Smooth muscle cell (in vitro differentiated cells): ENCODE data around the gene ENTPD2. TPM values are rescaled to one million over a fixed set of nuclear protein-coding genes. Genes with fewer than 3 reads are reported as not detected.

ENCODE experiments used
- DNase-seq: peaks from one replicate; lab custom pipeline; 2025; ENCODE audit not compliant: unreplicated experiment; lab: John Stamatoyannopoulos, UW
- H2AFZ ChIP-seq: fragments of 200-600 bp; sonication (generic); 2 replicates; pipeline ENCODE4 v1.6.0; 2016; ENCODE audit warnings: antibody characterized with exemption, low read depth, mild to moderate bottlenecking
- H3F3A ChIP-seq: fragments of 200-600 bp; sonication (generic); 2 replicates; pipeline ENCODE4 v1.6.0; 2017; ENCODE audit warnings: antibody characterized with exemption, low read depth
- H3K27ac ChIP-seq: fragments of 200-600 bp; sonication (generic); 2 replicates; pipeline ENCODE4 v1.5.1; 2016; ENCODE audit warnings: low read depth, mild to moderate bottlenecking
- H3K27me3 ChIP-seq: fragments of 200-600 bp; sonication (generic); 2 replicates; pipeline ENCODE4 v1.6.1; 2016; ENCODE audit warnings: low read depth, mild to moderate bottlenecking
- H3K36me3 ChIP-seq: fragments of 200-600 bp; sonication (generic); 2 replicates; pipeline ENCODE4 v1.5.1; 2016; ENCODE audit warnings: low read depth
- H3K4me1 ChIP-seq: fragments of 200-600 bp; sonication (generic); 2 replicates; pipeline ENCODE4 v1.5.1; 2016; ENCODE audit warnings: low read depth
- H3K4me2 ChIP-seq: fragments of 200-600 bp; sonication (generic); 2 replicates; pipeline ENCODE4 v1.6.0; 2016; ENCODE audit warnings: mild to moderate bottlenecking
- H3K4me3 ChIP-seq: fragments of 200-600 bp; sonication (generic); 2 replicates; pipeline ENCODE4 v1.5.1; 2016; ENCODE audit warnings: mild to moderate bottlenecking
- H3K79me2 ChIP-seq: fragments of 200-600 bp; sonication (generic); 2 replicates; pipeline ENCODE4 v1.6.0; 2016; ENCODE audit warnings: low read depth, mild to moderate bottlenecking
- H3K9ac ChIP-seq: fragments of 200-600 bp; sonication (generic); 2 replicates; pipeline ENCODE4 v1.6.0; 2016; ENCODE audit warnings: low read depth
- H3K9me3 ChIP-seq: fragments of 200-600 bp; sonication (generic); replicated peaks from 2 replicates; pipeline ENCODE4 v1.5.1; 2016; ENCODE audit warnings: low read depth
- H4K20me1 ChIP-seq: fragments of 200-600 bp; sonication (generic); 2 replicates; pipeline ENCODE4 v1.6.0; 2016; ENCODE audit warnings: low read depth
- CTCF ChIP-seq: fragments of 200-600 bp; sonication (generic); IDR thresholded peaks from 2 replicates; pipeline ENCODE4 v1.5.1; 2017; ENCODE audit warnings: borderline replicate concordance, mild to moderate bottlenecking, antibody characterized with exemption; ENCODE audit not compliant: insufficient read depth, poor library complexity, severe bottlenecking
- WGBS: methylation state at CpG from one replicate; pipeline ENCODE4 v1.1.7; 2016; ENCODE audit warnings: low lambda C conversion rate; 5-methylcytosine and 5-hydroxymethylcytosine counted together
- polyA plus RNA-seq: library from polyadenylated mRNA; unstranded; fragments of >200 nt; fragmentation: Nextera tagmentation; extraction: Ambion mirVana; gene quantifications from 2 replicates; pipeline ENCODE4 v1.2.1, GENCODE V29; 2016
- total RNA-seq: library from RNA; depleted of rRNA; stranded (reverse); fragments of >200 nt; gene quantifications from 2 replicates; pipeline ENCODE4 v1.2.3, GENCODE V29; 2014

ENTPD2 gene
- total and polyA plus RNA-seq, 2 experiments from 2014 or later: 0.30 TPM; not detected in 1

- H3K9ac ChIP-seq: no peak overlapping the region
- H3K27ac ChIP-seq: no peak overlapping the region
- TF ChIP-seq CTCF: no peak
- no peak overlapping the region for H3K4me2 ChIP-seq
- H3K27me3 ChIP-seq: no peaks in the 10 kb centered on the region
- no peak overlapping the region for H3K4me3 ChIP-seq
- no peaks in the 10 kb centered on the region for H3K4me1 ChIP-seq
- WGBS: 98% methylated on average over 21 of the region's 49 CpGs
- no peaks in the 10 kb centered on the region for H3K36me3 ChIP-seq
- H2AFZ ChIP-seq: no peak overlapping the region
- no peaks in the 10 kb centered on the region for H3K79me2 ChIP-seq
- DNase-seq: no peak
- no peaks in the 10 kb centered on the region for H4K20me1 ChIP-seq
- H3F3A ChIP-seq: no peaks in the 10 kb centered on the region
- no peaks in the 10 kb centered on the region for H3K9me3 ChIP-seq
These were observed 43.7 kb downstream of the ENTPD2 start for GRCh38 chr9:137009938-137010732.

GRCh38 chr9:137009217-137009616 is 44.6 kb downstream of the ENTPD2 start:
- 91% methylated on average over 7 of the region's 18 CpGs for WGBS
- Histone ChIP-seq H2AFZ (no peak overlapping the region), H3K27me3 (no peaks in the 10 kb centered on the region), H3K27ac (no peak overlapping the region), H3K9me3 (no peaks in the 10 kb centered on the region), H3K36me3 (no peaks in the 10 kb centered on the region), H4K20me1 (no peaks in the 10 kb centered on the region), H3F3A (no peaks in the 10 kb centered on the region), H3K4me1 (no peaks in the 10 kb centered on the region), H3K4me3 (no peak overlapping the region), H3K4me2 (no peak overlapping the region), H3K79me2 (no peaks in the 10 kb centered on the region), H3K9ac (no peak overlapping the region)
- DNase-seq: no peak
- no peak for TF ChIP-seq CTCF

- Histone ChIP-seq H3K27me3 (no peaks in the 10 kb centered on the region), H3K4me3 (no peak overlapping the region), H3F3A (no peaks in the 10 kb centered on the region), H2AFZ (no peak overlapping the region), H3K27ac (no peak overlapping the region), H4K20me1 (no peaks in the 10 kb centered on the region), H3K79me2 (no peaks in the 10 kb centered on the region), H3K9ac (no peak overlapping the region), H3K9me3 (no peaks in the 10 kb centered on the region), H3K4me1 (no peaks in the 10 kb centered on the region), H3K36me3 (no peaks in the 10 kb centered on the region), H3K4me2 (no peak overlapping the region)
- 88% methylated on average over 20 of the region's 22 CpGs for WGBS
- DNase-seq: no peak
- TF ChIP-seq CTCF: no peak
These were observed 45.5 kb downstream of the ENTPD2 start for GRCh38 chr9:137008312-137008711.

DNA sequence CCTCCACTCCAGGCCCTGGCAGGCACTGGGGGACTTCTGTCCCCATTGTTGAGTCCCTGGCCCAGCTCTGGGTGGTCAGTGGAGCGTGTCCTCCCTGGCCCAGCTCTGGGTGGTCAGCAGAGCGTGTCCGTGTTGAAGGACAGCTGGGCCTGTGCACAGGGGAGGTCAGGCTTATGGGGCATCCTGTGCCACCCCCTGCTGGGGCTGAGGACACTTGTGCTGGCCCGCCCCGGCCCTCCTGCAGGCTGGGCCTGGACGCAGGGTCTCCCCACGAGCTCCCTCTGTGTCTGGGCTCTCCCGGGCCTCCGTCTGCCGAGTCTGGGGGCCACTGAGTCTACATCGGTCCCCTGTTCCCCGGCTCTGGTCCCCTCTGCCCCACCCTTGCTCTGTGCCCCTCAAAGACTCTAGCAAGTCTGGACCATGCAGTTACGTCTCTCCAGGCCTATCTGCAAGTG is 46.0 kb downstream of the ENTPD2 start:
- Histone ChIP-seq H4K20me1 (no peaks in the 10 kb centered on the region), H3K36me3 (no peaks in the 10 kb centered on the region), H2AFZ (no peak overlapping the region), H3K27ac (no peak overlapping the region), H3K4me2 (no peak overlapping the region), H3K27me3 (no peaks in the 10 kb centered on the region), H3K4me1 (no peaks in the 10 kb centered on the region), H3F3A (no peaks in the 10 kb centered on the region), H3K4me3 (no peak overlapping the region), H3K9ac (no peak overlapping the region), H3K79me2 (no peaks in the 10 kb centered on the region), H3K9me3 (no peaks in the 10 kb centered on the region)
- DNase-seq: no peak
- TF ChIP-seq CTCF: no peak
- 91% methylated on average over 11 of the region's 13 CpGs for WGBS
